Endothelial cell of umbilical vein (primary cell): Measurements from ENCODE around the gene OSBPL1A. TPM values are rescaled to one million over a fixed set of nuclear protein-coding genes. Genes with fewer than 3 reads are reported as not detected.

Experiments
- BruUV-seq: library from RNA; stranded (reverse); fragments of 400-500 nt; replicated peaks from 2 replicates; lab custom pipeline; 2021; lab: Mats Ljungman, UMichigan
- CTCF ChIA-PET: fragments of 300-600, 350-600 bp; sonication (Branson Sonifier 250); formaldehyde crosslinking; loops from one replicate; lab custom pipeline; 2021; ENCODE audit warnings: antibody characterized with exemption, inconsistent platforms; lab: Charles Lee
- POLR2A ChIA-PET: fragments of 300-600, 350-600 bp; sonication (Branson Sonifier 250); formaldehyde crosslinking; loops from one replicate; lab custom pipeline; 2021; ENCODE audit warnings: antibody characterized with exemption, inconsistent platforms; lab: Charles Lee
- DNase-seq: peaks from one replicate; pipeline ENCODE4 v3.0.0-alpha.2; 2011; ENCODE audit warnings: low read depth, low spot score
- FAIRE-seq: peaks from 2 replicates; lab custom pipeline; 2011; peaks lifted over from hg19 to GRCh38; lab: Jason Lieb, UNC
- H2AFZ ChIP-seq: 2 replicates; pipeline ENCODE4 v1.6.0; 2012; ENCODE audit warnings: low read depth, low read length, control low read depth, inconsistent platforms
- H3K27ac ChIP-seq: 2 replicates; pipeline ENCODE4 v1.5.1; 2011; ENCODE audit warnings: low read depth, mild to moderate bottlenecking, control low read depth, low read length, moderate library complexity; ENCODE audit not compliant: insufficient read depth
- H3K27me3 ChIP-seq, 2 experiments: 2 replicates each; pipeline versions ENCODE4 v1.6.0 to v1.6.1; 2011; ENCODE audit warnings: low read length in 2 of 2, mixed read lengths in 1 of 2; ENCODE audit not compliant: control insufficient read depth in 2 of 2, insufficient read depth in 2 of 2
- H3K36me3 ChIP-seq, 2 experiments: 2 replicates in 1 of 2; 3 replicates in 1 of 2; pipeline ENCODE4 v1.5.1; 2011; ENCODE audit warnings: low read length in 2 of 2, mild to moderate bottlenecking in 1 of 2, moderate library complexity in 1 of 2; ENCODE audit not compliant: control insufficient read depth in 2 of 2, insufficient read depth in 2 of 2; ENCODE audit errors: extremely low read depth in 1 of 2
- H3K4me1 ChIP-seq: 3 replicates; pipeline ENCODE4 v1.5.1; 2011; ENCODE audit warnings: mild to moderate bottlenecking, low read length; ENCODE audit not compliant: control insufficient read depth, insufficient read depth; ENCODE audit errors: extremely low read depth
- H3K4me2 ChIP-seq: 2 replicates; pipeline ENCODE4 v1.6.1; 2011; ENCODE audit warnings: low read length, control low read depth, mixed read lengths; ENCODE audit not compliant: insufficient read depth
- H3K4me3 ChIP-seq, 3 experiments: fragments of 200-600 bp in 1 of 3; sonication (generic), shearing (Covaris generic) in 1 of 3; replicated peaks in 1 of 3; 2 replicates each; pipeline ENCODE4 v1.5.1; 2011 to 2016; ENCODE audit warnings: control low read depth in 3 of 3, low read length in 3 of 3, mild to moderate bottlenecking in 2 of 3, inconsistent platforms in 1 of 3, low read depth in 1 of 3, moderate library complexity in 1 of 3; ENCODE audit not compliant: insufficient read depth in 1 of 3
- H3K79me2 ChIP-seq: 2 replicates; pipeline ENCODE4 v1.6.0; 2012; ENCODE audit warnings: low read length, inconsistent platforms; ENCODE audit not compliant: control insufficient read depth, insufficient read depth
- H3K9ac ChIP-seq: replicated peaks from 2 replicates; pipeline ENCODE3; 2011; ENCODE audit warnings: low read length, control low read depth; ENCODE audit not compliant: insufficient read depth; ENCODE audit errors: extremely low read depth
- H3K9me1 ChIP-seq: replicated peaks from 3 replicates; pipeline ENCODE4 v1.6.0; 2011; ENCODE audit warnings: mild to moderate bottlenecking, low read length; ENCODE audit not compliant: control insufficient read depth, insufficient read depth; ENCODE audit errors: extremely low read depth
- H3K9me3 ChIP-seq: replicated peaks from 2 replicates; pipeline ENCODE4 v1.5.1; 2012; ENCODE audit warnings: low read length, inconsistent platforms; ENCODE audit not compliant: control insufficient read depth, insufficient read depth
- H4K20me1 ChIP-seq: replicated peaks from 2 replicates; pipeline ENCODE3; 2011; ENCODE audit warnings: mild to moderate bottlenecking, low read length; ENCODE audit not compliant: control insufficient read depth, insufficient read depth; ENCODE audit errors: extremely low read depth
- CTCF ChIP-seq, 2 donors: IDR thresholded peaks; 1 replicate in 1 of 2; 2 replicates in 1 of 2; pipeline ENCODE4 v1.5.1; 2011; ENCODE audit warnings: low read length in 2 of 2, mild to moderate bottlenecking in 2 of 2, moderate library complexity in 2 of 2, control low read depth in 1 of 2, inconsistent platforms in 1 of 2, low read depth in 1 of 2; ENCODE audit not compliant: insufficient read depth in 1 of 2; ENCODE audit errors: extremely low read depth in 1 of 2
- EZH2 ChIP-seq: IDR thresholded peaks from 2 replicates; pipeline ENCODE4 v1.6.1; 2012; ENCODE audit warnings: borderline replicate concordance, low read depth, mild to moderate bottlenecking, moderate library complexity, low read length, inconsistent platforms; ENCODE audit not compliant: severe bottlenecking
- FOS ChIP-seq: IDR thresholded peaks from 2 replicates; pipeline ENCODE4 v1.6.1; 2011; ENCODE audit warnings: mild to moderate bottlenecking, low read length, moderate library complexity, borderline replicate concordance; ENCODE audit not compliant: insufficient read depth
- GATA2 ChIP-seq: IDR thresholded peaks from 2 replicates; pipeline ENCODE4 v1.7.0; 2011; ENCODE audit warnings: low read depth, mild to moderate bottlenecking, moderate library complexity, mixed read lengths, low read length; ENCODE audit not compliant: insufficient read length, insufficient read depth
- JUN ChIP-seq: IDR thresholded peaks from 2 replicates; pipeline ENCODE4 v1.6.1; 2011; ENCODE audit warnings: borderline replicate concordance, low read depth; ENCODE audit not compliant: insufficient read length, insufficient read depth
- MAX ChIP-seq: IDR thresholded peaks from 2 replicates; pipeline ENCODE4 v1.6.1; 2011; ENCODE audit not compliant: insufficient read depth, insufficient read length
- MYC ChIP-seq: IDR thresholded peaks from one replicate; pipeline ENCODE4 v1.6.1; 2011; ENCODE audit warnings: mild to moderate bottlenecking, low read depth, low read length
- POLR2A ChIP-seq: IDR thresholded peaks from 2 replicates; pipeline ENCODE4 v1.6.1; 2012; ENCODE audit warnings: low read depth, mild to moderate bottlenecking, control low read depth, low read length
- POLR2AphosphoS5 ChIP-seq: IDR thresholded peaks from 2 replicates; pipeline ENCODE4 v1.6.1; 2012; ENCODE audit warnings: low read depth, mild to moderate bottlenecking, control low read depth, low read length, moderate library complexity; ENCODE audit not compliant: insufficient read depth
- dilution Hi-C: fragments of 300-500 bp; cut with MboI; formaldehyde crosslinking; loops from one replicate; pipeline ENCODE4 v1.15.0; 2019; ENCODE audit warnings: low sequenced_read_pairs; ENCODE audit not compliant: extremely low pct_ligation_motif_present
- intact Hi-C: fragments of 100-400 bp; cut with micrococcal nuclease; formaldehyde crosslinking; loops from one replicate; pipeline ENCODE4 v1.10.0; 2022
- polyA plus RNA-seq, 4 experiments: library from polyadenylated mRNA; depleted of rRNA in 3 of 4; stranded (reverse) in 3 of 4; unstranded in 1 of 4; fragments of >200 nt; gene quantifications; 2 replicates each; pipeline versions ENCODE4 v1.2.1 to v1.2.3, GENCODE V29; 2011 to 2012; ENCODE audit warnings: missing spikeins in 1 of 4
- total RNA-seq: library from RNA; stranded (reverse); gene quantifications from 2 replicates; pipeline ENCODE4 v1.2.3, GENCODE V29; 2021

OSBPL1A gene
- total and polyA plus RNA-seq, 2 donors (not counting 3 experiments of a cell fraction or from before 2014, with no cell fraction given), result 6.4 to 16.5 TPM

- FAIRE-seq (no peak), DNase-seq (no peak)
- Histone ChIP-seq H2AFZ (peak overlapping the region; percentile 92), H3K79me2 (peaks cover 2% of the 10 kb centered on the region), H3K9me3 (no peaks in the 10 kb centered on the region), H4K20me1 (no peaks in the 10 kb centered on the region), H3K36me3 (peaks cover 0 to under 1% of the 10 kb centered on the region in 2 experiments), H3K9ac (peak overlapping the region; percentile 94), H3K9me1 (no peaks in the 10 kb centered on the region), H3K4me3 (peak overlapping the region; percentile 70 to 92 (median 88)), H3K4me1 (peaks cover 12% of the 10 kb centered on the region), H3K27me3 (peaks cover 10 to 13% of the 10 kb centered on the region in 2 experiments), H3K27ac (peak overlapping the region; percentile 53), H3K4me2 (peak overlapping the region; percentile 57)
- POLR2A ChIA-PET, result interaction anchor here (0.8 kb wide), 1 partner anchor 28 kb away, joined by 4 read pairs; the partner anchor contains the start of gene OSBPL1A
- TF ChIP-seq CTCF (IDR thresholded peaks at IDR 0.05; ENCODE audit: extremely low read depth in 1 of 2, insufficient read depth in 1 of 2, low read depth in 1 of 2, low read length in 2 of 2) (no peak), POLR2A (no peak), GATA2 (no peak), MAX (no peak), FOS (no peak), POLR2AphosphoS5 (no peak), EZH2 (no peak), JUN (no peak), MYC (no peak)
- BruUV-seq, result TSS peak; percentile 92
- intact Hi-C loops, result loop anchor here (1.0 to 5.0 kb wide), 2 partner anchors 29 to 69 kb away; partner anchors contain the start of gene OSBPL1A
- CTCF ChIA-PET, result interaction anchor here (0.6 to 2.8 kb wide), 3 partner anchors 66 to 249 kb away, joined by 3 to 22 read pairs (median 4); no protein-coding TSS in a partner anchor
- dilution Hi-C loops, result no loop called here
Observed at GRCh38 chr18:24426073-24426397, 28.4 kb upstream of the OSBPL1A start.
